Chondrocyte (in vitro differentiated cells): Measurements from ENCODE around the gene STMN1. TPM values are rescaled to one million over a fixed set of nuclear protein-coding genes. Genes with fewer than 3 reads are reported as not detected.

Source experiments
- DNase-seq: peaks from one replicate; pipeline ENCODE4 v3.0.0; 2021; ENCODE audit warnings: mixed read lengths, low spot score
- H3K27ac Mint-ChIP-seq: one replicate; pipeline ENCODE4 v1.8.0; 2021; ENCODE audit warnings: mild to moderate bottlenecking, moderate library complexity, mixed read lengths; ENCODE audit not compliant: unreplicated experiment
- H3K27me3 Mint-ChIP-seq: 2 replicates; pipeline ENCODE4 v1.8.0; 2021; ENCODE audit warnings: low read depth, mixed read lengths
- H3K36me3 Mint-ChIP-seq: 2 replicates; pipeline ENCODE4 v1.8.0; 2021; ENCODE audit warnings: low read depth, mixed read lengths
- H3K4me1 Mint-ChIP-seq: 2 replicates; pipeline ENCODE4 v1.8.0; 2021; ENCODE audit warnings: low read depth, mild to moderate bottlenecking, mixed read lengths
- H3K4me3 Mint-ChIP-seq: one replicate; pipeline ENCODE4 v1.8.0; 2021; ENCODE audit warnings: mild to moderate bottlenecking, moderate library complexity, mixed read lengths; ENCODE audit not compliant: unreplicated experiment
- H3K9me3 Mint-ChIP-seq: 2 replicates; pipeline ENCODE4 v1.8.0; 2021; ENCODE audit warnings: low read depth, mixed read lengths
- CTCF ChIP-seq: fragments of 200-600 bp; sonication (generic); IDR thresholded peaks from 2 replicates; pipeline ENCODE4 v1.5.0; 2021; ENCODE audit warnings: antibody characterized with exemption, mild to moderate bottlenecking, moderate library complexity
- long read RNA-seq: library from polyadenylated mRNA; stranded (forward); transcript quantifications from one replicate; pipeline ENCODE4 v2.0.0, GENCODE V29; 2021
- total RNA-seq: library from RNA; stranded (reverse); gene quantifications from 3 replicates; pipeline ENCODE4 v1.2.1, GENCODE V29; 2021

STMN1 gene
- total RNA-seq: 111 to 156 TPM (median 152 TPM) in 3 replicates
- long read RNA-seq, transcript STMN1-206 (5 exons, 1,504 nt): major isoform, 114 of 132 reads
- long read RNA-seq, partial matches to known transcripts: 13 of 132 reads
- long read RNA-seq, other reads (novel, unspliced or antisense): 2 of 132 reads

- peak; percentile 96 for DNase-seq
- H3K27me3 Mint-ChIP-seq: no peaks in the 10 kb centered on the region
- peaks cover 25% of the 10 kb centered on the region for H3K4me1 Mint-ChIP-seq
- peak within 1 kb of the TSS; percentile 85 for H3K4me3 Mint-ChIP-seq
- peaks cover 5% of the 10 kb centered on the region for H3K36me3 Mint-ChIP-seq
- H3K27ac Mint-ChIP-seq: peak within 1 kb of the TSS; percentile 92
- TF ChIP-seq CTCF: peak; percentile 22
- no peaks in the 10 kb centered on the region for H3K9me3 Mint-ChIP-seq
Measured at GRCh38 chr1:25905680-25906643, at the start of gene STMN1. TSS of gene STMN1 (minus strand) at chr1:25906419. CDS start at chr1:25904676, 1,743 bp downstream.

- H3K27me3 Mint-ChIP-seq: no peaks in the 10 kb centered on the region
- peaks cover 15% of the 10 kb centered on the region for H3K4me1 Mint-ChIP-seq
- DNase-seq: no peak
- TF ChIP-seq CTCF: no peak
- no peak overlapping the region for H3K27ac Mint-ChIP-seq
- H3K9me3 Mint-ChIP-seq: peaks cover 6% of the 10 kb centered on the region
- peaks cover 16% of the 10 kb centered on the region for H3K36me3 Mint-ChIP-seq
- no peak overlapping the region for H3K4me3 Mint-ChIP-seq
Measured at GRCh38 chr1:25955553-25955952, 49.3 kb upstream of the STMN1 start.

- Mint-ChIP-seq H3K27ac (no peak overlapping the region), H3K36me3 (peaks cover 12% of the 10 kb centered on the region), H3K9me3 (peaks cover 10% of the 10 kb centered on the region), H3K4me3 (no peak overlapping the region), H3K27me3 (no peaks in the 10 kb centered on the region), H3K4me1 (peaks cover 15% of the 10 kb centered on the region)
- TF ChIP-seq CTCF: no peak
- DNase-seq: no peak
Measured at GRCh38 chr1:25954282-25954938, 48.2 kb upstream of the STMN1 start.

GRCh38 chr1:25952841-25953401 is 46.7 kb upstream of the STMN1 start:
- TF ChIP-seq CTCF: no peak
- no peak for DNase-seq
- Mint-ChIP-seq H3K4me1 (peaks cover 10% of the 10 kb centered on the region), H3K4me3 (no peak overlapping the region), H3K9me3 (peaks cover 4% of the 10 kb centered on the region), H3K27ac (no peak overlapping the region), H3K27me3 (no peaks in the 10 kb centered on the region), H3K36me3 (peaks cover 4% of the 10 kb centered on the region)

GRCh38 chr1:25948641-25949040 is 42.4 kb upstream of the STMN1 start:
- Mint-ChIP-seq H3K9me3 (peaks cover 6% of the 10 kb centered on the region), H3K4me1 (peaks cover 10% of the 10 kb centered on the region), H3K27ac (no peak overlapping the region), H3K27me3 (no peaks in the 10 kb centered on the region), H3K4me3 (no peak overlapping the region), H3K36me3 (no peaks in the 10 kb centered on the region)
- no peak for TF ChIP-seq CTCF
- DNase-seq: no peak
